Osteocyte (in vitro differentiated cells): ENCODE results near the gene TECR. TPM values are rescaled to one million over a fixed set of nuclear protein-coding genes. Genes with fewer than 3 reads are reported as not detected.

Source experiments
- DNase-seq: peaks from one replicate; pipeline ENCODE4 v3.0.0; 2021; ENCODE audit warnings: mixed read lengths; ENCODE audit not compliant: unreplicated experiment; ENCODE audit errors: extremely low spot score
- H3K27ac Mint-ChIP-seq: one replicate; pipeline ENCODE4 v1.8.0; 2021; ENCODE audit warnings: mild to moderate bottlenecking, mixed read lengths; ENCODE audit not compliant: unreplicated experiment
- H3K27me3 Mint-ChIP-seq: one replicate; pipeline ENCODE4 v1.8.0; 2021; ENCODE audit warnings: mixed read lengths; ENCODE audit not compliant: unreplicated experiment
- H3K36me3 Mint-ChIP-seq: one replicate; pipeline ENCODE4 v1.8.0; 2021; ENCODE audit warnings: mixed read lengths; ENCODE audit not compliant: unreplicated experiment
- H3K4me1 Mint-ChIP-seq: one replicate; pipeline ENCODE4 v1.8.0; 2021; ENCODE audit warnings: mixed read lengths; ENCODE audit not compliant: unreplicated experiment
- H3K4me3 Mint-ChIP-seq: one replicate; pipeline ENCODE4 v1.8.0; 2021; ENCODE audit warnings: mild to moderate bottlenecking, moderate library complexity, mixed read lengths; ENCODE audit not compliant: unreplicated experiment
- H3K9me3 Mint-ChIP-seq: one replicate; pipeline ENCODE4 v1.8.0; 2021; ENCODE audit warnings: mixed read lengths; ENCODE audit not compliant: unreplicated experiment
- total RNA-seq: library from RNA; stranded (reverse); gene quantifications from 2 replicates; pipeline ENCODE4 v1.2.1, GENCODE V29; 2021
- TF ChIP-seq, protein P1 (sequence below): fragments of 200-600 bp; sonication (generic); IDR thresholded peaks from 2 replicates; pipeline ENCODE4 v1.5.0; 2021; ENCODE audit warnings: antibody characterized with exemption, mild to moderate bottlenecking, moderate library complexity

Gene TECR
- total RNA-seq, 1 donor from 2014 or later, result 136 TPM

DNA sequence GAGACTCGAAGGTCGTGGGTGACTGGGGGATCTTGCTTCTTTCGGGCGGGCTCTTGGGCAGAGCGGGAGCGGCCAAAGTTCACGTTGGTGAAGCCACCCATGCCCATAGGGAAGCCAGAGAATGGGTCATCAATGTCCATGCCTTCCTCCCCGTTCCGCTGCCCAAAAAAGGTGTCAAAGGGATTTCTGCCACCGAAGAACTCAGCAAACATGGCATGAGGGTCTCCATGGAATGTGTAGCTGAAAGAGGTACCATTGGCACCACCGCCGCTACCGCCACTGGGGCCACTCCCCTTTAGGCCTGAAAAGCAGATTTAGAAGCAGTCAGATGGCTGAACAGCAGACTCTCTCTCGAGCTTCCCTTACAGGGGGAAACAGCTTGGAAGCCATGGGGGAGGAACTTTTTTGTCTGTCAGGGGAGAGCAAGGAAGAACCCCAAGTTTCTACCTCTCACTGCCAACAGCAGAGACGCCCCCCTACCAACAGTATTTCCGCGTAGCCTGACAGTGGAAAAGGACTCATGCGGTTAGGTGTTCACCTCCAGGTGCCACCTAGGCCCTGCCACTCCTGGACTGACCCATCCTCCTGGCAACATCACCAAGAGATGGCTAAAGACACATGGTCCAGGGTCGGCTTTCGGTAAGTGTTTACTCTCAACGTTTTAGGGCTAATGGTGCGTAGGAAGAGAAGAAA is 12.5 kb upstream of the TECR start:
- Mint-ChIP-seq H3K36me3 (peaks cover 24% of the 10 kb centered on the region), H3K27ac (peak overlapping the region; percentile 75)
- DNase-seq, result no peak

GRCh38 chr19:14517446-14517839 is 12.0 kb upstream of the TECR start:
- no peaks in the 10 kb centered on the region for H3K27me3 Mint-ChIP-seq
- peak overlapping the region; percentile 75 for H3K27ac Mint-ChIP-seq
- TF ChIP-seq, protein P1, sequence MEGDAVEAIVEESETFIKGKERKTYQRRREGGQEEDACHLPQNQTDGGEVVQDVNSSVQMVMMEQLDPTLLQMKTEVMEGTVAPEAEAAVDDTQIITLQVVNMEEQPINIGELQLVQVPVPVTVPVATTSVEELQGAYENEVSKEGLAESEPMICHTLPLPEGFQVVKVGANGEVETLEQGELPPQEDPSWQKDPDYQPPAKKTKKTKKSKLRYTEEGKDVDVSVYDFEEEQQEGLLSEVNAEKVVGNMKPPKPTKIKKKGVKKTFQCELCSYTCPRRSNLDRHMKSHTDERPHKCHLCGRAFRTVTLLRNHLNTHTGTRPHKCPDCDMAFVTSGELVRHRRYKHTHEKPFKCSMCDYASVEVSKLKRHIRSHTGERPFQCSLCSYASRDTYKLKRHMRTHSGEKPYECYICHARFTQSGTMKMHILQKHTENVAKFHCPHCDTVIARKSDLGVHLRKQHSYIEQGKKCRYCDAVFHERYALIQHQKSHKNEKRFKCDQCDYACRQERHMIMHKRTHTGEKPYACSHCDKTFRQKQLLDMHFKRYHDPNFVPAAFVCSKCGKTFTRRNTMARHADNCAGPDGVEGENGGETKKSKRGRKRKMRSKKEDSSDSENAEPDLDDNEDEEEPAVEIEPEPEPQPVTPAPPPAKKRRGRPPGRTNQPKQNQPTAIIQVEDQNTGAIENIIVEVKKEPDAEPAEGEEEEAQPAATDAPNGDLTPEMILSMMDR, result no peak
- peaks cover 24% of the 10 kb centered on the region for H3K36me3 Mint-ChIP-seq
- H3K9me3 Mint-ChIP-seq, result no peaks in the 10 kb centered on the region
- DNase-seq, result no peak
- H3K4me3 Mint-ChIP-seq, result peak overlapping the region; percentile 81
- H3K4me1 Mint-ChIP-seq, result peaks cover 35% of the 10 kb centered on the region

More for the DNA sequence above, 12.5 kb upstream of the TECR start:
- H3K4me1 Mint-ChIP-seq, result peaks cover 35% of the 10 kb centered on the region
- peak overlapping the region; percentile 81 for H3K4me3 Mint-ChIP-seq
- H3K27me3 Mint-ChIP-seq, result no peaks in the 10 kb centered on the region
- TF ChIP-seq, protein P1, result no peak
- no peaks in the 10 kb centered on the region for H3K9me3 Mint-ChIP-seq

DNA sequence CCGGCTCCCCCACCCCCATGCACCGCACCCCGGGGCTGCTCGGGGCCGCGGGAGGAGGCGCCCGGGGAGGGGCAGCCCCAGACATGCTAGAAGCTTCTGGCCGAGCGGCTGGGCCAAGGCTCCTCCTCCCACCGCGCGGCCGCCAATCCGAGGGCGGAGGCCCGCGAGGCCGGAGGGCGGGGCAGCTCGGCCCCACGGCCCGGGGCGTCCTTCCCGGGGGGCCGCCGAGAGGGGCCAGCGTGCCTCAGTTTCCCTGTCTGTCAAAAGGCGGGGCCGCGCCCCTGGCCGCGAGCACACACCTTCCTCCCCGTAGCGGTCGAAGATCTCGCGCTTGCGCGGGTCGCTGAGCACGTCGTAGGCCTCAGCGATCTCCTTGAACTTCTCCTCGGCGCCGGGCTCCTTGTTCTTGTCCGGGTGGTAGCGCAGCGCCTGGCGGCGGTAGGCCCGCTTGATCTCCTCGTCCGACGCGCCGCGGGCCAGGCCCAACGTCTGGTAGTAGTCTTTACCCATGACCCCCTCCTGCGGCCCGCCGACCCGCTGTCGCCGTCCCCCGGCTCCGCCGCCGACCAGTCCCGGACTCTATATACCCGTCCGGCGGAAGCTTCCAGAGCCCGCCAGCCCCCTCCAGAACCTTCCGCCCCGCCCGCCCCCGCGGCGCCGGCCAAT is 11.4 kb upstream of the TECR start, which contains the start of gene DNAJB1:
DNAJB1 (minus strand) TSS at position 558 of the 666 bp plus-strand sequence; CDS start at position 510, 48 bp downstream.
- Mint-ChIP-seq H3K27ac (peak within 1 kb of the TSS; percentile 96), H3K9me3 (no peaks in the 10 kb centered on the region), H3K4me1 (peaks cover 35% of the 10 kb centered on the region), H3K27me3 (no peaks in the 10 kb centered on the region), H3K4me3 (peak within 1 kb of the TSS; percentile 91), H3K36me3 (peaks cover 24% of the 10 kb centered on the region)
- TF ChIP-seq, protein P1, result no peak
- peak; percentile 93 for DNase-seq

DNA sequence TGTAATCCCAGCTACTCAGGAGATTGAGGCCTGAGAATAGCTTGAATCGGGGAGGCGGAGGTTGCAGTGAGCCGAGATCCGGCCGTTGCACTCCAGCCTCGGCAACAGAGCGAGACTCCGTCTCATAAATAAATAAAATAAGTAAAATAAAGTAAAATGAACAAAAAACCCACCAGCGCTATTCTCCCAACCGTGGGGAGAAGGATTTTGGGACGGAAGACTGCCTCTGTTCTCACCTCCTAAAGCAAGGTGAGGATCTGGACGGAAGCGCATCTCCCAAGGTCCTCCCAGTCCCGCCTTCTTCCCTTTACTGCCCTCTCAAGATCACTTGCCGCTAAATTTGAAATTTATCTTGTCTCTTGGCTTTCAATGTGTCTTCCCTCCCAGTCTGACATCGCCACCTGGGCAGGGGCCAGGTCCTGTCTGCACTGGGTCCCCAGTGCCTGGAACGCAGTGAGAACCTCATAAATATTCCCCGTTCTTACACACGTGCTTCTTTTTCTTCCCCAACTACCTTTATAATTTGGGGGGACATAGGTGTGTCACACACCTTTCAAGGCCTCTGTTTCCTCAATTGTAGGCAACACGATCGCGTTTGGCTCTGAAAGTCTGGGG is 10.0 kb upstream of the TECR start:
- Mint-ChIP-seq H3K27ac (peak overlapping the region; percentile 90), H3K9me3 (no peaks in the 10 kb centered on the region), H3K4me1 (peaks cover 33% of the 10 kb centered on the region), H3K4me3 (peak overlapping the region; percentile 49), H3K36me3 (peaks cover 24% of the 10 kb centered on the region), H3K27me3 (no peaks in the 10 kb centered on the region)
- TF ChIP-seq, protein P1, result no peak
- no peak for DNase-seq

- Mint-ChIP-seq H3K4me3 (peak overlapping the region; percentile 49), H3K27me3 (no peaks in the 10 kb centered on the region), H3K36me3 (peaks cover 18% of the 10 kb centered on the region), H3K9me3 (no peaks in the 10 kb centered on the region), H3K4me1 (peaks cover 28% of the 10 kb centered on the region), H3K27ac (peak overlapping the region; percentile 79)
- TF ChIP-seq, protein P1, result no peak
- DNase-seq, result no peak
Observed at GRCh38 chr19:14519860-14520407, 9.5 kb upstream of the TECR start.
